GM15510 (cell line): ENCODE results near the gene PAPOLA.

ENCODE experiments used
- POLR2A ChIP-seq: IDR thresholded peaks from 3 replicates; pipeline ENCODE4 v1.6.1; 2011; ENCODE audit warnings: borderline replicate concordance; ENCODE audit not compliant: insufficient read length; ENCODE audit errors: extremely low read depth

Gene PAPOLA

GRCh38 chr14:96602186-96602585 lies 100.0 kb downstream of the PAPOLA start:
- TF ChIP-seq POLR2A, result no peak

GRCh38 chr14:96603350-96604255 lies 101.4 kb downstream of the PAPOLA start:
- TF ChIP-seq POLR2A, result no peak

DNA sequence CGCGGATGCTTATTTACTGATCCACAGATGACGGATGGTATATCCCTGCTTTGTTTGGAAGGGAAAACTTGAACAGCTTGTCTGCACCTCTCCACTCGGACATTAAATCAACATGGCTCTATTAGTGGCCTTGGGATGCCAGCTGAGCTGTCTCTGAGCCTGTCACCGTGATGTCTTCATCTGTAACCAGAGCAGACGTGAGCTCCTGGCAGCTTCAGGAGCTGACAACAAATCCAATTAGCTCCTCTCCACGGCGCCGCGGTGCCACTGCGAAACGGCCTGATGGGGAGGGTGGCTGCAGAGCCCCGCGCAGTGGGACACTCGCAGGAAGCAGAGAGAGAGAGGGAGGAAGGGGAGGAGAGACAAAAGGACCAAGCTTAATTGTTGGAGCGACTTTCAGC lies 112.3 kb downstream of the PAPOLA start:
- TF ChIP-seq POLR2A, result no peak

DNA sequence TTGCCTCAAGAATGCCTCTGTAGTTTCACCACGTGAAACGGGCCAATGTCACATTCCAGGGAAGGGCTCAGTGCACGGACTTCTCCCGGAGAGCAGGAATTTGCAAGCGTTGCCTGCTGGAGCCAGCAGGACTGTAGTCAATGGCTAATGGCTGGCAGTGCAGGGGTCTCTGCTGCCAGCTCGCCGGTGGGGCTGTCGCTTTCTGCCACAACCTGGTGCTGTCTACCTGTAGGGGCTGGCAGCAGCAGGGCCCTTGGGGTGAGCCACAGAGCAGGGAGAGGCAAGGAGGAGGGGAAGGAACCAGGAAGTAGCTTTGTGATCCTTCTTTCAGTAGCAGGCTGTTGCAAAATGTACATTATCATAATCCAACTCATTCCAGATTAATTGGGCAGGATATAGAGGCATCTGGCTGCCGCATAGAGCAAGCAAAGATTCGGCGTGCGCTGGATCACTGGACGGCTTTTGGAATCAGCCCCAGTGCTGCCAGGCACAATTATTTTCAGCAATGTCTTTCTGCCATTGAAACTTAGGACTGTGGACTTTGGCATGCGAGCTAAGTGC lies 114.1 kb downstream of the PAPOLA start:
- TF ChIP-seq POLR2A, result no peak
